NCI-H774 (cell line): ENCODE results near the gene KYNU.
"Not testable (repeated sequence)": the region's sequence is repeated elsewhere in the genome, so short reads cannot be mapped to it uniquely, and the experiment has no call there.

Experiments
- DNase-seq: peaks from one replicate; lab custom pipeline; 2025; lab: John Stamatoyannopoulos, UW

The KYNU gene

DNA sequence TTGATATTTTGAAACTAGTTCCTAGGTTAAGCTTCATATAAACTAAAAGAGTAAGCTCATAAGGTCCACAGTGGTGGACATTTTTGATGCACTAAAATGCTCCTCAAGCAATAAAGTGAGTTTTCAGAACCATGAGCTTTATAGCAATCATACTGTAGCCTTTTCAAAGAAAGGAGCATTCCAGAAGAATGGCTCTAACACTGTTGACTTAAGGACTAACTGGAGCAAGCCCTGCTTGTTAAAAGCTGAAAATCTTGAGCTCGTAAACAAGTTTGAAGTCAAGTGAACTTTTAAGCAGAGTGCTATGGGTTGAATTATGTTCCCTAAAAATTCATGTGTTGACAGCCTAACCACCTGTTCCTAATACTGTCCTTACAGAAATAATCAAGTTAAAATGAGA, 38.0 kb downstream of the KYNU start:
- DNase-seq = no peak

DNA sequence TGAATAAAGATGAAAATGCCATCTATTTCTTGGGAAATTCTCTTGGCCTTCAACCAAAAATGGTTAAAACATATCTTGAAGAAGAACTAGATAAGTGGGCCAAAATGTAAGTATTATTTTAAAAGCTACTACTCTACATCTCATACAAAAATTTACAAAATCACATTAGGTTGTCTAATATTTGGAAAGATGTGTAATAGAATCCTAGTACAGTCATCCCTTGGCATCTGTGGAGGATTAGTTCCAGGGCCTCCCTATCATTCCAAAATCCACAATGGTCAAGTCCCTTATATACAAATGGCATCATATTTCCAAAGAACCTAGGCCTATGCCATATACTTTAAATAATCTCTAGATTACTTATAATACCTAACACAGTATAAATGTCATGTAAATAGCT, 41.2 kb downstream of the KYNU start:
- no peak for DNase-seq

DNA sequence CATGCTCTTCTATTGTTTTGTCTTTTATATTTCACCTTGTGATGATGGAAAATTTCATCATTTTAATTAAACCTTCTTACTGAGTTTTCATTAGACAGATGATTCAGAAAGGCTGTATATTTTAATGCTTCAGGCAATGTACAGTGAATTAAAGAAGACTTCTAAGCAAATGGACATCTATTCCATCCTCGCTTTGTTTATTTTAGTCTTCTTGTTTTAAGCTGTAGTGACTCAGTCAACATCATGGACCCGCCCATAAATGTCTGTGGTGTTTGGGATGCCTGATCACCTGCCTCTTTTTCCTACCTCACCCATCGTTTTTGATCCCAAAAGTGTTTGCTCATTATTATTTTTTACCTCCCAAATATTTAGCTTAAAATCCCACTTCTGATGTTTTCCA, 43.1 kb downstream of the KYNU start:
- no peak for DNase-seq

DNA sequence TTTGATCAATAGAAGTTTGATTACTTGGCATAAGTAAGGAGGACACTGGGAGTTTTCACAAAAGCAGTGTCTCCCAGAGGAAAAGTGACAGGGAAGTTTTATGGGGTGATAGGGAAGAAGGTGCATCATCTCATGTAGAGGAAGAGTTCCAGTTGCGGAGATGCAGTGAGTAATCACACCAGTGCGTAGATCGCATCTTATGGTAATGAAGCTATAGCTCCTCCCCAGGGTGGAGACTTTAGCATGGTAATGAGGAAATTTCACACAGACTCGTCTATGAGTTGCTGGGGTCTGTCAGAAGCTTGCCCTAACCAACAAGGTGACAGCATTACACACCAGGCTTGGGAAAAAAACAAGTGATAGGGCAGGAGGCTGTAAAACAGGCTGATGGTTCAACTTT, 49.0 kb downstream of the KYNU start:
- no peak for DNase-seq

GRCh38 chr2:142930835-142931398, 53.5 kb downstream of the KYNU start:
- DNase-seq = no peak

- no peak for DNase-seq
Observed at GRCh38 chr2:142933916-142934315, 56.5 kb downstream of the KYNU start.

DNA sequence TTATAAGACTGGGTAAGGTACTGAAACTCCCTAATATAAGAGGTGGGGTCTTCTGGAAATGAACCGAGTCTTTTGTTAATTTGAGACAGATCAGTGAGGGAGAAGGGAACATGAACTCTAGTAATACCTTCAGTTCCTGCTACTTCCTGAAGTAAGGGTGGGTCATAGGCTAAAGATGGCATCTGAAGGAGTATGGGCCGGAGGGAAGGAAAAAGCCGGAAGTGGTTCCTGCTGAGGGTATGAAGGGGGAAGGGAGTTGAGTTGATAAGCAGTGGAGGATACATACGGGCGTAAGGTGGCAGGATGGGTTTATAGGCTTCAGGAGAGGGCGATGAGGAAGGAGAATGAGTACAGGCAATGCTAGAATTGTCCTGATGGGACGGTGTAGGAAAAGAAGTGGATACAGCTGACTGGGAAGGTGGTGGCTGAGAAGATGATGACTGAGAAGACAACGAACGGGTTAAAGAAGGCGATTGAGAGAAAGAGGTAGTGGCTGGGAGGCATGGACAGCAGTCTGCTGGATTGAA, 58.2 kb downstream of the KYNU start:
- no peak for DNase-seq

- DNase-seq = no peak
Observed at GRCh38 chr2:142936629-142937028, 59.2 kb downstream of the KYNU start.

GRCh38 chr2:142937347-142937746, 59.9 kb downstream of the KYNU start:
- no peak for DNase-seq

- DNase-seq = no peak
Observed at GRCh38 chr2:142938240-142938639, 60.8 kb downstream of the KYNU start.

- no peak for DNase-seq
Observed at GRCh38 chr2:142940606-142941223, 63.3 kb downstream of the KYNU start.

DNA sequence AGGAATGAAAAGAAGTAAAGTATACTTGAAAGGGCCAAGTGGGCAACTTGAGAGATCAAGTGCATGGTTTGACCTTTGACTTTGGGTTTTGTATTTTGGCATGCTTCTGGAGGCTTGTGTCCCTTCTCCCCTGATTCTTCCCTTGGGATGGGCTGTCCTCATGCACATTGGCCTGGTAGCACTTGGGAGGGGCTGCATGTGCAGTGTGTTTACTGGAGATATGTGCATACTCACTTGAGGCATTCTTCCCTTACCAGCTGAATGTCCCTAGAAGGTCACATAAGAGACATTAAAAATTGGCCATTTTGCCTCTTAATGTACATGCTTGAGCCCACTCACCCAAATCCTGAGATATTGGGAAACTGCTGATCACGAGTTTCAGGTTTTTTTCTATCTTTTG, 65.2 kb downstream of the KYNU start:
- DNase-seq = no peak

DNA sequence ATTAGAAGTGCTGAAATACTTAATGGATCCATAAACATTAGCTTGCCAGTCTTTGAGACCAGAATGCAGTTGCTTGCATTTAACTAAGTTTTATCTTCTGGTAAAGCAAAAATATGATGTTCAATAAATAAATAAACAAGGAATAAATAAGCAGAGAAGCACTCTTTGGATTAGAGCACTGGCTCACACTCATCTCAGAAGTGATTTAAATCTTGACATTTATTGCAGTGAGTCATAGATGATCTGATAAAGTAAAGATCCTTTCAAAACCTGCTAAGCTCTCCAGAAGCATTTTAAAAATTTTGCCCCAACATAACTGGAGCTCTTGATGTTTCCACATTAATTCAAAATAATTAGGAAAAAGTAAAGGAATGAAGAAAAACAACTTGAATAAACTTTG, 66.8 kb downstream of the KYNU start:
- DNase-seq = no peak

DNA sequence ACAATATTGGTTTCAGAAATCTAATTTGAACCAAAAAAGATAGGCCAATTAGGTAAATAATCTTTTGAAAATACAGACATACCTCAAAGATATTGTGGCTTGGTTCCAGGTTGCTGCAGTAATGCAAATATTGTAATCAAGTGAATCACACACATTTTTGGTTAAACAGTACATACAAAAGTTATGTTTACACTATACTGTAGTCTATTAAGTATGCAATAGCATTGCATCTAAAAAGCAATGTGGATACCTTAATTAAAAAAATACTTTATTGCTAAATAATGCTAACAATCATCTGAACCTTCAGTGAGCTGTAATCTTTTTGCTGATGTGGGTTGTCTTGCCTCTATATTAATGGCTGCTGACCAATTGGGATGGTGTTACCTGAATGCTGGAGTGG, 67.3 kb downstream of the KYNU start:
- DNase-seq = no peak

- no peak for DNase-seq
Observed at GRCh38 chr2:142946941-142947340, 69.5 kb downstream of the KYNU start.

- not testable (repeated sequence) for DNase-seq
Observed at GRCh38 chr2:142948723-142949122, 71.3 kb downstream of the KYNU start.

DNA sequence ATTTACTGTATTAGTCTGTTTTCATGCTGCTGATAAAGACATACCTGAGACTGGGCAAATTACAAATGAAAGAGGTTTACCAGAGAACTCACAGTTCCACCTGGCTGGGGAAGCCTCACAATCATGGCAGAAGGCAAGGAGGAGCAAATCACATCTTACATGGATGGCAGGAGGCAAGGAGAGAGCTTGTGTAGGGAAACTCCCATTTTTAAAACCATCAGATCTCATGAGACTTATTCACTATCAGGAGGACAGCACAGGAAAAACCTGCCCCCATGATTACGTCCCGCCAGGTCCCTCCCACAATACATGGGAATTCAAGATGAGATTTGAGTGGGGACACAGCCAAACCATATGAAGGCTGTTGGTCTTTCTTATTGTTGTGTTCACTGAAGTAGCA, 72.9 kb downstream of the KYNU start:
- DNase-seq = not testable (repeated sequence)

DNA sequence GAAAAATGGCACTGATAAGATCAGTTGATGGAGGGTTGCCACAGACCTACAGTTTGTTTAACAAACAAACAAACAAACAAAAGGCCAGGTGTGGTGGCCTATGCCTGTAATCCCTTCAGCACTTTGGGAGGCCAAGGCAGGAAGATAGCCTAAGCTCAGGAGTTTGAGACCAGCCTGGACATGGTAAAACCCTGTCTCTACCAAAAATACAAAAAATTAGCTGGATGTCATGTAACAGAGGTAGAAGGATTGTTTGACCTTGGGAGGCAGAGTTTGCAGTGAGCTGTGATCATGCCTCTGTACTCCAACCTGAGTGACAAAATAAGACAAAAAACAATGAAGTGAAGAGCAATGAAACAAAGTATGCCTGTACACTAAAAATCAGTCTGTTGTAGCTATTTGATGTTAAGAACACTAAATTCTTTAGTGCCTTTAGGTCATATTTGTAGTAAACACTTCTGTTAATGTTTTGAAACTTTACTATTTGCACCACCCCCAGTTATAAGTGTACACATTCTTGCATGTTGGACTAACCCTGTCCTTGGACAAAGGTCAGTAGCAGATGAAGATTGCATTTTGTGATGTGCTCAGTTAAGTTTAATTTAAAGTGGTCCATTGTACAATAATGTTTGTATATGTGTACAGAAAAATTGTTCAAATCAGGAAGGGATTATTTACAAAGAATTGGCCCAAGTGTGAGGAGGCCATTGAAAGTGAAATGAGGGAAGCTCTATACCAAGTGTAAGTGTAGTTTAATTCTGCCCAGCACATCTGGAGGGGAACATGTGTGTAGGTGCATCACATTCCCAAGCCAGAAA, 73.9 kb downstream of the KYNU start:
- no peak for DNase-seq

- no peak for DNase-seq
Observed at GRCh38 chr2:142952018-142952417, 74.6 kb downstream of the KYNU start.

- DNase-seq = no peak
Observed at GRCh38 chr2:142952793-142953494, 75.5 kb downstream of the KYNU start.

DNA sequence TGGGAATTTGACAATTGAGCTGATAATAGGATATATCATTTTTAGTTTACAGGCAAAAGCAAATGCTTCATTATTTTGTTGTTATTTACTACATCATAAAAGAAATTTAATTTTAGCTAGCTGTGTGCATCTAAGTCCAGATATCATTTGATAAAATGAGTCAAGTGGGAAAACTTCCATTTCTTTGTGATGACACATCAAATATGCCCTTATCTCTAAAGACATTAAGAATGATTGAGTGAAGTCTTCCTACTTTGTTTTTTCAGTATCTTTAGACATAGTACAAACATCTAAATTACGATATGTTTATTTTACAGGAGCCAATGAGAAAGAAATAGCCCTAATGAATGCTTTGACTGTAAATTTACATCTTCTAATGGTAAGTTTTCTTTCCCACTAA, 77.0 kb downstream of the KYNU start:
- DNase-seq = no peak

GRCh38 chr2:142957144-142957543, 79.7 kb downstream of the KYNU start:
- no peak for DNase-seq

DNA sequence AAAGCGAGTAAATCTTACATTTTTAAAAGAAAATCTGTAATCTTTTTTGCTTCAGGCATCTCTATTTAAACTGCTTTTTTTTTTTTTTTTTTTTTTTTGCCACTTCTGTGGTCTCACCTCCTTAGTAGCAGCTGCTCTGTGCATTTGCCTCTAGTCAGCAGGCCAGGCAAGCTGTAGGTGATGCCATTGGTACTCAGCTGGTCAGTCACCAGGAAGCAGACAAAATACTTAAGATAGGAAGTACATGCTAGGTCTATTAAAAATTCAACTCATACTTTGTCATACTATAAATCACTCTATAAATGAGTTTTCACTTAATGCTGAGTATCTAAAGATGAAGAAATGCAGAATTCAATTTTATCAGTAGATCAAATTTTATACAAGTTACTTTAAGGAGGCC, 83.7 kb downstream of the KYNU start:
- no peak for DNase-seq
